IMR-90 (cell line): ENCODE data around the gene GALNT16. TPM values are rescaled to one million over a fixed set of nuclear protein-coding genes. Genes with fewer than 3 reads are reported as not detected.

Source experiments
- ATAC-seq: fragments of 200-7000 bp; cut with Tn5 transposase; 2 replicates; pipeline ENCODE4 v1.9.1; 2020; ENCODE audit warnings: low read depth, mild to moderate bottlenecking, moderate library complexity
- BruUV-seq: library from RNA; stranded (reverse); fragments of 400-500 nt; replicated peaks from 2 replicates; lab custom pipeline; 2021; lab: Mats Ljungman, UMichigan
- CTCF ChIA-PET: fragments of 300-600 bp; formaldehyde crosslinking; extraction: SDS; loops from one replicate; lab custom pipeline; 2021; ENCODE audit warnings: antibody characterized with exemption; lab: Yijun Ruan, JAX
- POLR2A ChIA-PET: fragments of 300-600 bp; sonication (Branson Sonifier 250); formaldehyde crosslinking; loops from one replicate; lab custom pipeline; 2022; ENCODE audit warnings: antibody characterized with exemption; ENCODE audit not compliant: unreplicated experiment; lab: Charles Lee
- DNase-seq: peaks from one replicate; pipeline ENCODE4 v3.0.0; 2013
- H2AFZ ChIP-seq: replicated peaks from 2 replicates; pipeline ENCODE3; 2013; ENCODE audit warnings: low read length, mild to moderate bottlenecking; ENCODE audit not compliant: poor library complexity
- H2AK5ac ChIP-seq: 2 replicates; pipeline ENCODE4 v1.6.1; 2013; ENCODE audit warnings: low read depth, low read length, inconsistent platforms
- H2AK9ac ChIP-seq: replicated peaks from 2 replicates; pipeline ENCODE3; 2013; ENCODE audit warnings: mild to moderate bottlenecking, low read depth, low read length, moderate library complexity; ENCODE audit not compliant: poor library complexity
- H2BK120ac ChIP-seq: 2 replicates; pipeline ENCODE4 v1.6.1; 2013; ENCODE audit warnings: low read depth, low read length, inconsistent platforms
- H2BK15ac ChIP-seq: 3 replicates; pipeline ENCODE4 v1.6.1; 2013; ENCODE audit warnings: low read depth, low read length, inconsistent platforms
- H2BK20ac ChIP-seq: 2 replicates; pipeline ENCODE4 v1.6.1; 2013; ENCODE audit warnings: low read depth, mild to moderate bottlenecking, inconsistent platforms, low read length, moderate library complexity
- H2BK5ac ChIP-seq: 2 replicates; pipeline ENCODE4 v1.6.1; 2013; ENCODE audit warnings: mild to moderate bottlenecking, low read depth, low read length, inconsistent platforms; ENCODE audit not compliant: poor library complexity, severe bottlenecking
- H3K14ac ChIP-seq: replicated peaks from 2 replicates; pipeline ENCODE4 v1.6.1; 2013; ENCODE audit warnings: low read depth, low read length, inconsistent platforms
- H3K18ac ChIP-seq: 2 replicates; pipeline ENCODE4 v1.6.1; 2013; ENCODE audit warnings: low read depth, low read length, control low read depth
- H3K23ac ChIP-seq: 2 replicates; pipeline ENCODE4 v1.6.1; 2013; ENCODE audit warnings: low read depth, low read length, inconsistent platforms
- H3K27ac ChIP-seq: 2 replicates; pipeline ENCODE4 v1.5.1; 2013; ENCODE audit warnings: mild to moderate bottlenecking, control low read depth, low read length; ENCODE audit not compliant: insufficient read depth
- H3K27me3 ChIP-seq: 2 replicates; pipeline ENCODE4 v1.6.1; 2013; ENCODE audit warnings: low read length; ENCODE audit not compliant: control insufficient read depth, insufficient read depth
- H3K36me3 ChIP-seq: 2 replicates; pipeline ENCODE4 v1.6.1; 2013; ENCODE audit warnings: low read length, mixed read lengths; ENCODE audit not compliant: control insufficient read depth, insufficient read depth
- H3K4ac ChIP-seq: 2 replicates; pipeline ENCODE4 v1.6.1; 2013; ENCODE audit warnings: low read depth, low read length, inconsistent platforms
- H3K4me1 ChIP-seq: 2 replicates; pipeline ENCODE4 v1.6.1; 2013; ENCODE audit warnings: low read length, mixed read lengths; ENCODE audit not compliant: control insufficient read depth, insufficient read depth
- H3K4me2 ChIP-seq: 2 replicates; pipeline ENCODE4 v1.6.1; 2013; ENCODE audit warnings: low read depth, mild to moderate bottlenecking, control low read depth, low read length, moderate library complexity
- H3K4me3 ChIP-seq: 2 replicates; pipeline ENCODE4 v1.5.1; 2013; ENCODE audit warnings: low read depth, mild to moderate bottlenecking, control low read depth, low read length, moderate library complexity; ENCODE audit not compliant: insufficient read depth
- H3K56ac ChIP-seq: 2 replicates; pipeline ENCODE4 v1.6.1; 2013; ENCODE audit warnings: low read length, inconsistent platforms; ENCODE audit not compliant: insufficient read depth; ENCODE audit errors: extremely low read depth
- H3K79me1 ChIP-seq, 2 experiments: 2 replicates each; pipeline ENCODE4 v1.6.1; 2013; ENCODE audit warnings: low read length in 2 of 2, inconsistent platforms in 1 of 2, low read depth in 1 of 2
- H3K9ac ChIP-seq: 2 replicates; pipeline ENCODE4 v1.6.1; 2013; ENCODE audit warnings: low read depth, low read length, control low read depth
- H3K9me1 ChIP-seq: 2 replicates; pipeline ENCODE4 v1.6.1; 2013; ENCODE audit warnings: low read length, inconsistent platforms; ENCODE audit not compliant: insufficient read depth
- H3K9me3 ChIP-seq: 2 replicates; pipeline ENCODE4 v1.6.1; 2013; ENCODE audit warnings: low read length; ENCODE audit not compliant: control insufficient read depth, insufficient read depth
- H4K20me1 ChIP-seq: 2 replicates; pipeline ENCODE4 v1.6.1; 2013; ENCODE audit warnings: low read length, inconsistent platforms; ENCODE audit not compliant: insufficient read depth
- H4K5ac ChIP-seq: 2 replicates; pipeline ENCODE4 v1.6.1; 2013; ENCODE audit warnings: mild to moderate bottlenecking, low read depth, low read length, control low read depth
- H4K8ac ChIP-seq, 2 experiments: 2 replicates each; pipeline ENCODE4 v1.6.1; 2013; ENCODE audit warnings: low read depth in 2 of 2, low read length in 2 of 2, control low read depth in 1 of 2, inconsistent platforms in 1 of 2
- H4K91ac ChIP-seq: 2 replicates; pipeline ENCODE4 v1.6.1; 2013; ENCODE audit warnings: low read depth, low read length, inconsistent platforms; ENCODE audit not compliant: insufficient read depth
- FOS ChIP-seq: fragments of 150-350 bp; IDR thresholded peaks from 2 replicates; pipeline ENCODE4 v1.6.1; 2016; ENCODE audit warnings: low read depth, low read length
- NFE2L2 ChIP-seq: fragments of 150-350 bp; IDR thresholded peaks from 2 replicates; pipeline ENCODE4 v1.6.1; 2016; ENCODE audit warnings: low read depth, mild to moderate bottlenecking, low read length
- WGBS, 2 experiments: methylation state at CpG; one replicate each; pipeline versions ENCODE4 v1.1.5 to v1.1.7; 2013; ENCODE audit warnings: missing lambda C conversion rate in 2 of 2; ENCODE audit not compliant: insufficient read length in 1 of 2; ENCODE audit errors: extremely low coverage in 2 of 2; 5-methylcytosine and 5-hydroxymethylcytosine counted together
- dilution Hi-C: fragments of 300-500 bp; cut with HindIII; formaldehyde crosslinking; loops from one replicate; pipeline ENCODE4 v1.14.3; 2018; ENCODE audit warnings: low sequenced_read_pairs; ENCODE audit not compliant: unreplicated experiment
- in situ Hi-C: fragments of 300-500 bp; cut with MboI; formaldehyde crosslinking; loops from 3 replicates; pipeline ENCODE4 v1.14.3; 2019; ENCODE audit warnings: low sequenced_read_pairs, inconsistent platforms, mixed read lengths
- intact Hi-C: fragments of 100-400 bp; cut with micrococcal nuclease; formaldehyde crosslinking; loops from 2 replicates; pipeline ENCODE4 v1.10.0; 2022
- polyA plus RNA-seq, 3 experiments: library from polyadenylated mRNA; depleted of rRNA; stranded (reverse); fragments of >200 nt; gene quantifications; 2 replicates each; pipeline ENCODE4 v1.2.3, GENCODE V29; 2012; ENCODE audit warnings: low replicate concordance in 1 of 3
- total RNA-seq: library from RNA; depleted of rRNA; stranded (reverse); fragments of >200 nt; gene quantifications from 2 replicates; pipeline ENCODE4 v1.2.3, GENCODE V29; 2012
- TF ChIP-seq, protein P1 (sequence below): fragments of 150-350 bp; IDR thresholded peaks from 2 replicates; pipeline ENCODE4 v1.6.1; 2017; ENCODE audit warnings: mild to moderate bottlenecking, antibody characterized with exemption, low read length, low read depth

The GALNT16 gene
- total and polyA plus RNA-seq, 2 of the 4 experiments (the other 2 are of a cell fraction): 0.36 to 1.5 TPM

DNA sequence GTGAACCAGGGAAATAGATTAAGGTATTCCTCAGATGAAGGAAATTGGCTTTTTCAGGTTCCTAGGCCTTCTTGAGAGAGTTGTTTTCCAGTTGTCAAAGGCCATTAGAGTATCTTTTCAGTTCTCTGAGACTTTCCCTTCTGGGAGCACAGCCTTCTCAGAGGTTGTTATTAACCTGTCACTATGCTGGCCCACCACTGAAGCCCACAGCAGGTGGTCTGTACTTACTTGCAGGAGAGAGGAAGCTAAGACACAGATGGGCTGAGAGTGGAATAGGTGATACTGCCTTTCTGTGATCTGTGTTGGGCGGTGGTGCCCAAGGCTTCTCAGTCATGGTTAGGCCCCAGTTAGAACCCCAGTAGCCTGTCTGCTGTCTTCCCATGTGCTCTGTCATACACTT, 22.8 kb upstream of the GALNT16 start:
- H3K9ac ChIP-seq: no peak overlapping the region
- WGBS, 2 experiments: no CpG with 5 or more reads among the region's 1 CpG

More for the DNA sequence above, 22.8 kb upstream of the GALNT16 start:
- BruUV-seq: no TSS peak
- H3K4me3 ChIP-seq: no peak overlapping the region
- H3K36me3 ChIP-seq: peaks cover 29% of the 10 kb centered on the region
- no peak overlapping the region for H3K14ac ChIP-seq
- TF ChIP-seq NFE2L2 (no peak), FOS (no peak)
- TF ChIP-seq, protein P1, sequence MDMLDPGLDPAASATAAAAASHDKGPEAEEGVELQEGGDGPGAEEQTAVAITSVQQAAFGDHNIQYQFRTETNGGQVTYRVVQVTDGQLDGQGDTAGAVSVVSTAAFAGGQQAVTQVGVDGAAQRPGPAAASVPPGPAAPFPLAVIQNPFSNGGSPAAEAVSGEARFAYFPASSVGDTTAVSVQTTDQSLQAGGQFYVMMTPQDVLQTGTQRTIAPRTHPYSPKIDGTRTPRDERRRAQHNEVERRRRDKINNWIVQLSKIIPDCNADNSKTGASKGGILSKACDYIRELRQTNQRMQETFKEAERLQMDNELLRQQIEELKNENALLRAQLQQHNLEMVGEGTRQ: no peak
- no peak overlapping the region for H4K91ac ChIP-seq
- H2BK15ac ChIP-seq: no peak overlapping the region
- dilution Hi-C loops (no loop called here), intact Hi-C loops (no loop called here), in situ Hi-C loops (no loop called here)
- ChIA-PET CTCF (no interaction called here), POLR2A (no interaction called here)
- ATAC-seq (no peak), DNase-seq (no peak)
- H4K8ac ChIP-seq: no peak overlapping the region
- no peak overlapping the region for H2AK5ac ChIP-seq
- no peaks in the 10 kb centered on the region for H3K27me3 ChIP-seq
- H3K18ac ChIP-seq: no peak overlapping the region
- no peak overlapping the region for H3K23ac ChIP-seq
- H3K4me2 ChIP-seq: no peak overlapping the region
- H2BK120ac ChIP-seq: no peak overlapping the region
- no peak overlapping the region for H2BK5ac ChIP-seq
- H4K5ac ChIP-seq: no peak overlapping the region
- H3K9me3 ChIP-seq: no peaks in the 10 kb centered on the region
- H4K20me1 ChIP-seq: no peaks in the 10 kb centered on the region
- H3K4ac ChIP-seq: no peak overlapping the region
- H3K9me1 ChIP-seq: no peaks in the 10 kb centered on the region
- H2AK9ac ChIP-seq: no peak overlapping the region
- H3K4me1 ChIP-seq: no peaks in the 10 kb centered on the region
- no peaks in the 10 kb centered on the region for H3K79me1 ChIP-seq
- H3K27ac ChIP-seq: no peak overlapping the region
- H2BK20ac ChIP-seq: no peak overlapping the region
- H2AFZ ChIP-seq: no peak overlapping the region
- H3K56ac ChIP-seq: no peak overlapping the region
